HG03103 (cell line): Measurements from ENCODE around the gene DPH3.

Source experiments
- ATAC-seq: cut with Tn5 transposase; IDR thresholded peaks from one replicate; pipeline ENCODE4 v1.9.1; 2021; ENCODE audit warnings: low read depth; ENCODE audit not compliant: unreplicated experiment

Gene DPH3

DNA sequence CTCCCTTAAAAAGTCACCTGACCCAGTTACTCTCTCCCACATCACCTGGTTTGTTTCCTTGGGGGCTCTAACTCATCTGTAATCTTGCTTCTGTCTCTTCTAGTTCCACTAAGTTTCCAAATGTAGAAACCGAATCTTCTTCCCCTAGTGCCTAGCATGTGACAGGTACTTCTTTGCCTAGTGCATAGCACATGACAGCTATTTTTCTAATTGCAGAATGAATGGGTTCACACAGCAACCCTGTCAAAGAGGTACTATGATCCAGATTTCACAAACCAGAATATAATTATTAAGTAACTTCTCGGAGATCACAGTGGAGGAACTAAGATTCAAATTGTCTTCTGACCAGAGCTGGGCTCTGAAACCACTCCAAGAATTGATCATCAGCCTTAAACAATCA is 7.4 kb downstream of the DPH3 start:
- no peak for ATAC-seq

DNA sequence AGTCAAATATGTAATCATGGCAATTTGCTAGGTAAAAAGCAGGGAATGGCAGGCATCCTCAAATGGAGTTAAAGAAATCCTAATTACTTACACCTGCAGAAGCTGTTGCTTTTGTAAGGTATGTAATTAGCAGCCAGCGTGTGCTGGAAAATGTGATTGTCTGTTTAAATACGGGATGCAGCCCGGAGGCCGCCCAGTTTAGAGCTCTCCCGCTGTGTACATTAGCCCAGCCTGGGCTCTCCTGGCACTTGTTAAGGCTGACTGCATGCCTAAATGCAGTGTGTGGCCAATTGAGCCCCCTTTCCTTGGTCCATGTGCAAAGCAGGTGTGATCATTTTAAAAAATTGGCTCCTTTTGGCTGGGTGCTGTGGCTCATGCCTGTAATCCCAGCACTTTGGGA is 9.0 kb downstream of the DPH3 start:
- ATAC-seq: no peak

DNA sequence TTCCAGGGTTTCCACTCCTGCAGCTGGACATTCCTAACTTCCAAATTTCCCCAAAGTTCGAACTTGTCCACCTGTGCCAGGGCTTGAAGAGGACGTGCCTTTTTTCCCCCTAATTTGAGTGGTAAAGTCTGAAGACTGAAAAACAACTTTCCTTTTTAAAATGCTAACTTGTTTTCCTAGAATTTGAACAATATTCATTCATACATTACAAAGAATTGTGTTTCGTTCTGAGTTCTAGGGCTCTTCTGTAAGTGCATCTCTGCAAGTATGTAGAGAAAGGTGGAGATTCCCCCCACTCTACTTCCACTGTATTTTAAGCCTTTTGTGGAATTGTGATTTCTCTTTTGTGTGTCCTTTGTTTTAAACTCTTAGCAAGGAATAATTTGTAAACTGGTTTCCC is 9.4 kb downstream of the DPH3 start:
- ATAC-seq: no peak

DNA sequence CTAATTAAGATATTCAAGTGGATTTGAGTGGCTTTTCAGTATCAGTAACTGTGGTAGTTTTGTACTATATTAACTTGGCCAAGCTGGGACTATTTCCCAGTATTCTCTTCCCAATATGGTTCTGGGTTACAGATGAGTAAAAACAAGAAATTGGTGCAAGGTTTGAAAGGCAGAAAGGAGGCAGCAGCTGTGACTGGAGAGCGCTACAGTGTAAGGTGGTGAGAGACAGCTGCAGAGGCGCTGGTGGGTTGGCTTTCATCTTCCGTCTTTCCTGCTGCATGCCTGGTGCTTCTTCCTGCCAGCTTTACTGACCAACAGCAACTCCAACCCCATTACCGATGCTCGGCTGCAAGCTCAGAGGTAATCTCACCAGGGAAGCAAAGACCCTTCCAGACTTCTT is 9.8 kb downstream of the DPH3 start:
- ATAC-seq: no peak

DNA sequence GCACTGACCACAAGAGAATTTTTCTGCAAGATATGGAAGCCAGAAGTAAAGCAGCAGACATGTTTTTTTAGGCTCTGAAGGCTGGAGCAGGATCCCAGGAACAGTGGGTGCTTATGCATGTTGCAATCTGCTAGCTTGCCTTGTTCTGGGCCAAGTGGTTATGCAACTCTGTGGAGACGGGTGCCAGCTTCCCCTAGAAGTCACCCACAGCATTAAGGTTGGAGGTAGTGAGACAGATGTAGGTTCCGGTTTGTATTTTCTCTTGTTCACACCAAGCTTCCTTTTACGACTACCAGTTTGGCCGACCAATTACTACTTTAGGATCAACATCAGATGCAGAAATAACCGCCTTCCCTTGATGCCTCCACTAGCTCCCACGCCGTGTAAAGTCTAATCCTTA is 11.1 kb downstream of the DPH3 start:
- no peak for ATAC-seq

DNA sequence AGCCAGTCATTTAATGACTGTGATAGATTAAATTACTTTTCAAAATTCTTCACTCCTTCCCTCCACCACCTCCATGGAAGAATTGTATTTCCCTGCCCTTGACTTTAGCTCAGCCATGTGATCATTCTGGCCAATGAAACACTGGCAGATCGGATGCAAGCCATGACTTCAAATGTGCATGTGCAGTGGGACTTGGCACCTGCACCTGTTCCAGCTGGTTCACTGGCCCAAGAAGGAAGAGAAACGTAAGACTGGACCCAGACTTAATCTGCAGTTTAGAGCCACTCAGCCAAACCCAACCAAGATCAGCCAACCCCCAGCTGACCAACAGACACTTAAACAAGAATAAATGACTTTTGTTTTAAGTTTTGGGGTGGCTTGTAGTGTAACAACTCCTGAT is 11.8 kb downstream of the DPH3 start:
- no peak for ATAC-seq

DNA sequence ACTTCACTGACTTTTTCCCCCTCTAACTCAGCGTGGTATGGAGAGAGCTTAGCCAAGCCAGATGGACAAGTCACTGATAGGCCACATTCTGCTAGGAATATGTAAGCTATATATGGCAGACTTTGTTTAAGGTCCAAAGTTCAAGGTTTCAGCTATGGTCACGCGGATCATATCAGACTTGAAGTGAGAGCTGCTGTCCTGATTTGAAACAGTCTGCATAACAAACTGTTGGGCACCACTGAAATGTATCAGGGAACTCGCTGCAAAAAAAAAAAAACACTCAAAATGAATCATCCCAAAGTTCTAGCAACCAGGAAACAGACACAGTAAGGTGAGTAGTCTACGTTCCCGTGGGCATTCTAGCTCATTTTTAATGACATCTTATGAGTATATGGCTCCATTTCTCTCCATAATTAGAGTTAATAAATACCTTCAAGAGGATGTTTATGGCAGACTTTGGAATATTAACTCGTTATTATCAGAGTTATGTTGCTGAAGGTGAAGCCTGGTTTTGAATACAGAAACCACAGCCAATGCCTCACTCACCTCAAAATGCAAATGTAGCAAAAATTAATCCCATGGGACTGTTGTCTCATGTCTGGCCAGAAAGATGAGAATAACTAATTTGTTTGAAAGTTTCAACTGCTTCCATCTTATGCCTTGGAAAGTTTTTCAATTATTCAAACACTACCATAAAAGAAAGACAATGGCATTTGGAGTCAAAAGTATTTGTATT is 12.3 kb downstream of the DPH3 start:
- ATAC-seq: no peak

DNA sequence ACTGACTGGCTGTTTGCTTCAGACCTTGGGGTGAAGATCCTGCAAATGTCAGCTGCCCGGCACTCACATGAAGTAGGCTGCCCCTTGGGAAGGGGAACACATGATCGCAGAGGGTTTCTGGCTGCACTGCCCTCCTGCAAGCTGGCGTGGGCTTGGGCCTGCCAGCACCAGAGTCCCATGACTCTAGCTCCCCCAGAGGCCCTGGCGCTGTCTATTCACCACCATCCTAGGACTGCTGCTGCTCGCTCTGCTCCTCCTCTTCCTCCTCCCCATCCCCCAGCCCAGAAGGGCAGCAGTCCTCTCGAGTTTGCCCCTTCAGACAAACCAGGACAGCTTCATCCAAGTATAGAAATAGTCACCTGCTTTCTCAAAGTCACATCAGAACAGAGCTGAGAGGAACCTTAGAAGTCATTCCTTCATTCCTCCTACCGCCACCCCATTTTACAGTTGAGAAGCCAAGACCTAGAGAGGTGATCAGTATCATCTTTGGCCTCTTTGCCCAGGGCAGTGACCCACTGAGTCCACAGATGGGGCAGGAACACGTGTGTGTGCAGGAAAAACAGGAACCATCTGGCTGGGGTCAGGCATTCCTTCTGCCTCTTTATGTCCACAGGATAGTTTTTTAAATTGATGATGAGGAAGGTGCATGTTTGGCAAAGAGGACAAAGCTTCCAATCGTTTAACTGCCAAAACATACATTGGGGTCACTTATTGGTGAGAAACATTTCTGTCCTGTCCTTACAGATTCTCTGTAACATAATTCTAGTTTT is 13.2 kb downstream of the DPH3 start:
- no peak for ATAC-seq

DNA sequence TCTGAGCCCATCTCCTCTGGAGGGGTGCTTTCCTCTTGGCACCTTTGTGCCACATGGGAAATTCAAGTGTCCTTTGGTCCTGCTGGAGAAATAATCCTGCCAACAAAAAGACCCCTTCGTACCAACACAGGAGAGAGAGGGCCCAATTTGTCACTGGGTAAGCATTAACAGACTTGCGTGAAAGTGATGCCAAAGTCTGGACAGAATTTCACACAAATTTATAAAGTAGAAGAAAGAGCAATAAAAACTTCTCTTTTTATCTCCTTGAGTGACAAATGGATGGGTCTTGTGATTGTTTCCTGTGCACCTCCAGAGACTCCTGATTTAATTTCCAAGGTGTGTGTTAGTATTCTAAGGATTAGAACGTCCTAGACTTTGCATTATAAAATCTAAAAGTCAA is 14.9 kb downstream of the DPH3 start:
- no peak for ATAC-seq

DNA sequence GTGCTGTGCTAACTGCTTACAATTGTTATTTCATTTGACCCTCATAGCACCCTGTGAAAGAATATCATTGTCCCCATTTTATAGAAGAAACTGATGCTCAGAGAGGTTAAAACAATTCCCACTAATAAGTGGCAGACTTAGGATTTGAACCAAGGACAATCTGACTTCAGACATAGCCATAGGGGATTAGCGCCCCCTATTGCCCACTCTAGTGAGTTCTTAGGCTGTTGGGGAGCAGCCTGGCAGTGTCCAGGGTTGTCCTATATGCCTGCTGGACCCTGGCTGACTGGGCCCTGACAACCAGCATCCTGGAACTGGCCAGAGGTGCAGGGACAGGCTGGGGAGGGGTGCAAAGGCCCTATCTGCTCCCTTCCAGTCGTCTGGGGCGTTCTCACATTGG is 15.4 kb downstream of the DPH3 start:
- no peak for ATAC-seq

DNA sequence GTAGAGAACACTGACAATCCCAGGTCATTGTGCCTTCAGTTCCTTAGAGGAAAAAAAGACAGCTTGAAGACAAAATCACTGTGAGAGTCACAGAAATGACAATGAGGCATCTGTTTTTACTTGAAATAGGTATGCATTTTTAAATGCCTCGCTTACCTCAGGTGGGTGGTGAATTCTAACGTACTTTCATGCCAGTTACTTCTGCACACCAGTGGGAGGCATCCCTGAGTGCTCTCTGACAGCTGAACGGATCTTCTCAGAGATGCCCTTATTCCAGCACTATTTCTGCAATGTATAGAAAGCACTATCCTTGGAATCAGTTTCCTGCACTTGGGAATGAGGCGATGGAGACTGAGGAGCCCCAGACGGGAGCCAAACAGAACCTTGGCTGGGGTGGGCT is 16.2 kb downstream of the DPH3 start:
- ATAC-seq: no peak

DNA sequence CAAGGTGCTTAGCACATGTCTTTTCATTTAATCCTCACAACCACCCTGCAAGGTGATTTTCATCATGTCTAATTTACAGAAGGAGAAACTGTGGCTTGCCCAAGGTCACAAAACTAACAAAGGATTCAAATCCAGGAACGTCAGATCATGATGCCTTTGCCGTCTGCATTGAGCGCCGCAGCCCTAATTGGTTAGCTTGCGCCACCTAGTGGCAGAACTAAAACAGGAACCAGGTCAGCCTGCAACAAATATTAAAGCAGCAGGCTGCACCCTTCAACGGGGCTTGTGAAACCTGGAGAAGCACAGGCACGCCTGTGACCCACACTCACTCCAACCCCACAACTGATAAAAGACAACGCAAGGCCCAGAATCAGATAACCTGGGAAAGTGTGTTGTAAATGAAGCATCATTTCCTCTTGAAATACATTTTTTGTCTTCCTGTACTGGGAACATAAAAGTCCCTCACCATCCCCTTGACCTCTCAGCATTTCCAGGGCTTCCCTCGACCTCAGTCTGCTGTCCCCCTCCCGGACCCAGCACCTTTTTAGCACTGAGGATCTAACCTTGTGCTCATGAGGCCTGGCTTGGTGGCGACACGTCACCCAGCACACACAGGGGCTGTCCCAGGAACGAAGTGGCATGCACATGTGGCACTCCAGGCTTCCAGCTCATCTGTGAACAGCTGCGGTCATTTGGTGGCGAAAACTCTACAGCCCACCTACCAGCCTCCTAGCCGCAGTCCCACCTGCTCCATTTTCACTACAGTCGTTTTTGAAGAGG is 17.3 kb downstream of the DPH3 start:
- ATAC-seq: peak; percentile 95

DNA sequence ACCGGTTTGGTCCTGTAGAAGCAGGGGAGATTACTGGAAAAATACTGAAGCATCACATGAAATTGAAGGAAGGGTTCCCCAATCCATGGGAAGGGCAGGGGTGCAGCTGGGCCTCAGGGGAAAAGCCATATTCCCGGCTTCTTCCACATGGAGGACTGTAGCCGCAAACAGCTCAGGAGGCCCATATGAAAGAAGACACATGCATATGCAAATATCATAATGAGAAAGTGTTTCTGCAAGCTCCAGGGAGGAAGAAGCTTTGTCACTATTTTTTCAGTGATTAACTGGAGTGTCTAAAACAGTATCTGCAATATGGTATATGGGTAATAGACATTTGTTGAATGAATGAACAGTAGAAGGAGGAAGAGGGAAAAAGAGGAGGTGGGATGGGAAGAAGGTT is 19.1 kb downstream of the DPH3 start:
- ATAC-seq: no peak

DNA sequence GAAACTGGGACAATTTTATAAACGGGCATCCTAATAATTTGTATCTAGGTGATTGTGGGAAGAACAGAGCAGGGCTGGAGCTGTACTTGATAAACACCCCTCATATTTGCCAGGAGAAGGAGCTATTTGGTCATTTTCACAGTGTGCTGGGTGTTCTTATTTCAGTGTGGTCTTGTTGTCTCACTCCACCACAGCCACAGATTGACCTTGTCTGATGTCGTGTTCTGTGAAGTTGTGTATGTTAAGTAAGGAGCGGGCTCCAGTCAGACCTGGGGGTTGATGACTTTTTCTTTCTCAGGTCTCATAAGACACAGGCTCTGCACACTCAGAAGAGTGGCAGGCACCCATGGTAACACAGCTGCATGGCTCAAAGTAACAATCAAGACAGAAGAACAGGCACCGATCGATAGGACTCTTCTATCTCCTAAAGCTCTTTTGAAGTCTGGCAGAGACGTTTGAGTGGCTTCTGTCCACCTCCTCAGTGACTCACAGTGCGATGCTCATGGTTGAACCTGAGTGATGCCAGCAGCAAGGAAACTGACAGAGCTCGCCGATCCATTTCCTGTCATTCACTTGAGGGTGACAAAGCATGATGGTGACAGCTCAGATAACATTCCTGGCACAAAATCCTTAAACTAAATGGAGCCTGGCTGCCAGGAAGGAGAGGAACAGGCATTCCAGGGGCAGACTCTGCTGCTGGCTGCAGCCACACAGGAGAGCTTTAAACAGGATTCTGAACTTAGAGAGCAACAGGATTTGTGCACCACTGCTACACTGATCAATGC is 20.8 kb downstream of the DPH3 start:
- ATAC-seq: no peak

DNA sequence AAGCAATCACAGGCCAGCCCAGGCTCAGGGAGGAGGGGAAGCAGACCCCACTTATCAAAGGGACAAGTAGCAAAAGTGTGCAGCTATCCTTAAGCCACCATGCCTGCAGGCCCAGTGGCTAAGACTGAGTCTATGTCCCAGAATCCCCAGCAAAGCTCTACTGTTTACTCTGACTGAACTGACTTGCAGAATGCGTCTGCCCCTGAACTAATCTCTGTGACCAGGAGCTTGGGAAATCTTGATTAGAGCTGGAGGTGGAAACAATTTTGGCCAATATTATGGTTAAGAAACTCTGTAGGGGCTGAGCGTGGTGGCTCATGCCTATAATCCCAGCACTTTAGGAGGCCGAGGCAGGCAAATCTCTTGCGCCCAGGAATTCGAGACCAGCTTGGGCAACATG is 22.6 kb downstream of the DPH3 start:
- no peak for ATAC-seq

DNA sequence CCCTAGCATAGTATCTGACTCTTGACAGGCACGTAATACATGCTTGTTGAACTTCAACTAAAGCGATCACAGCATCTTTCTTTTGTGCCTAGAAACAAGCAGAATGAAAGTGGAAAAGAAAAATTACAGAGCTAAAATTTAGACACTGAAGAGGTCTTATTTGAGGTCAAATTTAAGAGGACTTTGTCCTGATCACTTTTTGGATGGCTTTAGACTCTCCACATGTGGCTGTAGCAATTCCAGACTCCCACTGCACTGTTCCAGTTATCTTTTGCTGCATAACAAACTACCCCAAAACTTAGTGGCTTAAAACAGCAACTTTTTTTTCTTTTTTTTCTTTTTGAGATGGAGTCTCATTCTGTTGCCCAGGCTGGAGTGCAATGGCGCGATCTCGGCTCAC is 23.5 kb downstream of the DPH3 start:
- no peak for ATAC-seq

DNA sequence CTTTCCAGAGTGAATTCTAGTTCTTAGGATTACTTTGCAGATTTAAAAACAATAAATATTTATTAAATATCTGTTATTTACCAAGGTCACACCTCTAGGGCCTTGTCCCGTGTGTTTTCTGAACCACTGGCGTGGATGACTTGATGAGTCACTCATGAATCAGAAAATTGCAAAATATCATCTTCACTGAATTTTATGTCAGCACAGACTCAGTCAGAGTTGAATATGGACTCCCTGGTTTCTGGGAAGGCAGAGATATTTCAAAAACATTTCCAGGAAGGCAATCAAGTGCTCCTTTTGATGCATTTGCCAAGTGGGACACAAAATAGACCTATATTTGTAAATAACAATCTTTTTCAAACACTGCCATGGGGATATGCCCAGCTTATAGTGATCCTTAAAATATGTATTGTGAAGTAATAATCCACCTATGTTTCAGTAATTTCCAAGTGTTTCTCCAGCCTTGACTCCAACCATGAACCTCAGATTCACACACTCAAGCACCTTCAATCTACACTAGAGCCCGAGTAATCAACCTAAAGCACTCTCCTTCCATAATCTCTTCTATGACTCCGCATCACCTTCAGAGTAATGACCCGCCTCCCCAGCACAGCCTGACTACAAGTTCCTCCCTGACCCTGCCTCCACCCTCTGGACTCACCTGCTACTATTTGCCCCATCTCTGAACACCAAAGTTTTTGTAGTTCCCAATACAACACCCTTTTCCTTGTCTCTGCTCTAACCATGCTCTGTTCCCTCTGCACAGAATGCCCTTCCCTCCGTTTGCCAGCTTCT is 24.3 kb downstream of the DPH3 start:
- ATAC-seq: no peak

DNA sequence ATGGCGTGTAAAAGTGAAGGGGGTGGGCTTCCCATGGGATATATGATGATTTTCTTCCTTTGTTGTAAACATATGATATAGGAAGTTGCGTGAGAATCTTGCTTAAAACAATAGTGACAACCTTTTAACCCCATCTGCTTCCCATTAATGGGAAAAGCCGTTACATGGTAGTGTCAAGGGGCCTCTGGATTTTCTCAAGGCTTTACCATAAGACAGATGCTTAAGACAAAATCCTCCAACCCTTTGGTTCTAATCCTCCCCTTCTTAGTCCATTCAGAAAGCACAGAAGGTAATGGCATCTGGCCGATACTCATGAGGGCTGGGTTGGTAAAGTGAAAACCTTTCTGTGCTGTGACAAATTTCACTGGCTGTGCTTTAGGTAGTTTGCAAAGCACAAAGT is 25.0 kb downstream of the DPH3 start:
- no peak for ATAC-seq

DNA sequence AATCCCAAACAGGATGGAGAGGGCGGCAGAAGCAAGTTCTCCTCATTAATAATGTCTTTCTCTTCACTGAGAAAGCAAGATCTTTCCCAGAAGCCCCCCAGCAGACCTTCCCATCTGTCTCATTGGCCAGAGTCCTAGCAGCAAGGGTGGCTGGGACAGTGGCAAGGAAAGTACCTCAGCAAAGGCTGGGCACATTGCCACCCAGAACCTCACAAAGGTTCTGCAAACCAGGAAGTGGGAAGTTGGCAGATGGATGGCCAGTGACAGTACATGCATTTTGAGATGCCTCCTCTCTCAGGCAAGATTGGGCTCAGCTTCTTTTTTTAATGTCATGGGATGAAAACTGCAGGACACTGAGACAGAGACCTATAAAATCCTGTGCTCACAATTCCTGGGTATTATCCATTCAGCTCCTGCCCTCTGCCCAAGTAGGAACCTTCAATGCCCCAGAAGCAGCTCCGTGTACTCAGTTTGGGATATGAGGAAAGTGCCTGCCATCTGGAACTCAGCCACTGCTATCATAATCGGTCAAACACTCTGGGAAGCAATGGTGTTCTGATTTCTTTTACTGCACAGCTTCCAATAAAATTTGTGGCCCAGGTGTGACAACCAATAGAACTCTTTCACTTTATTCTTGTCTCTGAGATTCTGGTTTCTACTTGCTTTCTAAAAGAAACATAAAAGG is 25.5 kb downstream of the DPH3 start:
- no peak for ATAC-seq
